ENCODE results near the gene ARSG. TPM values are rescaled to one million over a fixed set of nuclear protein-coding genes. Genes with fewer than 3 reads are reported as not detected.

Gene ARSG
- total and polyA plus RNA-seq, 2 of the 8 experiments (the other 6 are each of a cell fraction or from before 2014, with no cell fraction given): 3.3 to 4.0 TPM

DNA sequence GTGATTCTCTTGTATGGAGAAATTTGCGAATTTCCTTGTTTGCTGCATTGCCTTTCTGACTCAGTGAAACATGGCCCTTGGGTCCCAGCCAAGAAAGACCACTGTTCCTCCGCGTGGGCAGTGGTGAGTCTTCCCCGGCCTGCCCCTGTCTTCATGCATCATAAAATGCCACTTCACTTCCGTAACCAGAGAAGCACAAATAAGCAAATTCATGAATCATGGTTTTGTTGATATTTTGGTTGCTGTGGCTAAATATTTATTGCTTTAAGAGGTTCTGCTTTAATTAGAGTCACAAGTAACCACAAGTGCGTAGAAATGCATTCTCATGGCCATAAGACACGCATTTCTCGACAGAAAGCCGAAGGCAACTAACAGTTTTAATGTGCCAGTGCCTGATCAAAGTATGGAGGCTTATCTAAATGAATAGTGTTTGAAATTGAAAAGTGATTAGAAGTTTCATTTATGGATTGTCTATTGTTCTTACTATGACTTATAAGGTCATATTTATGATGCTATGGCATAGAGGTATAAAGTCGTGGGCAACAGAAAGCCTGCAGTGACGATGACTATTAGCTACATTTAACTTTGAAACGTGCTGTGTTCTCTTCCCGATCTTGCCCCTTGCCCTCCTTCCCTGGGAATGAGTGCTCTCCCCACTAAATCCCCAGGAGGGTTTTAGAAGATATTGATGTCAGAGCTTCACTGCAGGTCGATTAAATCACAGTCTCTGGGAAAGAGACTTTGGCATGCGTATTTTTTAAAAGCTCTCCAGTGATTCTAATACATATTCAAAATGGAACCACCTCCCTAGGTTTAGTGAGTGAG, 90.0 kb downstream of the ARSG start (continued):
- TF ChIP-seq, protein P1, sequence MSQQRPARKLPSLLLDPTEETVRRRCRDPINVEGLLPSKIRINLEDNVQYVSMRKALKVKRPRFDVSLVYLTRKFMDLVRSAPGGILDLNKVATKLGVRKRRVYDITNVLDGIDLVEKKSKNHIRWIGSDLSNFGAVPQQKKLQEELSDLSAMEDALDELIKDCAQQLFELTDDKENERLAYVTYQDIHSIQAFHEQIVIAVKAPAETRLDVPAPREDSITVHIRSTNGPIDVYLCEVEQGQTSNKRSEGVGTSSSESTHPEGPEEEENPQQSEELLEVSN (IDR thresholded peaks at IDR 0.05): no peak
- TF ChIP-seq YY1 (IDR thresholded peaks at IDR 0.05; ENCODE audit: low read depth, low read length): no peak
- TF ChIP-seq, protein P2, sequence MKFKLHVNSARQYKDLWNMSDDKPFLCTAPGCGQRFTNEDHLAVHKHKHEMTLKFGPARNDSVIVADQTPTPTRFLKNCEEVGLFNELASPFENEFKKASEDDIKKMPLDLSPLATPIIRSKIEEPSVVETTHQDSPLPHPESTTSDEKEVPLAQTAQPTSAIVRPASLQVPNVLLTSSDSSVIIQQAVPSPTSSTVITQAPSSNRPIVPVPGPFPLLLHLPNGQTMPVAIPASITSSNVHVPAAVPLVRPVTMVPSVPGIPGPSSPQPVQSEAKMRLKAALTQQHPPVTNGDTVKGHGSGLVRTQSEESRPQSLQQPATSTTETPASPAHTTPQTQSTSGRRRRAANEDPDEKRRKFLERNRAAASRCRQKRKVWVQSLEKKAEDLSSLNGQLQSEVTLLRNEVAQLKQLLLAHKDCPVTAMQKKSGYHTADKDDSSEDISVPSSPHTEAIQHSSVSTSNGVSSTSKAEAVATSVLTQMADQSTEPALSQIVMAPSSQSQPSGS (IDR thresholded peaks at IDR 0.05; ENCODE audit: low read length): no peak
- no peak for TF ChIP-seq RBBP5 (IDR thresholded peaks at IDR 0.05; ENCODE audit: borderline replicate concordance, low read depth, low read length)
- TF ChIP-seq SRF (IDR thresholded peaks at IDR 0.05; ENCODE audit: low read depth, low read length): no peak
- TF ChIP-seq TAF1 (IDR thresholded peaks at IDR 0.05; ENCODE audit: low read depth, low read length): no peak
- no peak for TF ChIP-seq SUZ12 (IDR thresholded peaks at IDR 0.05; ENCODE audit: low read length)
- TF ChIP-seq CEBPB (IDR thresholded peaks at IDR 0.05; ENCODE audit: low read depth, low read length): no peak

Measured in H1 (cell line).